ENCODE data around the gene GRB7. TPM values are rescaled to one million over a fixed set of nuclear protein-coding genes. Genes with fewer than 3 reads are reported as not detected.
A peak's percentile ranks its signal among the peaks of the same experiment; 100 is the strongest.

GRB7 gene
- total RNA-seq, 2 donors from 2014 or later = 22.4 to 40.9 TPM

DNA sequence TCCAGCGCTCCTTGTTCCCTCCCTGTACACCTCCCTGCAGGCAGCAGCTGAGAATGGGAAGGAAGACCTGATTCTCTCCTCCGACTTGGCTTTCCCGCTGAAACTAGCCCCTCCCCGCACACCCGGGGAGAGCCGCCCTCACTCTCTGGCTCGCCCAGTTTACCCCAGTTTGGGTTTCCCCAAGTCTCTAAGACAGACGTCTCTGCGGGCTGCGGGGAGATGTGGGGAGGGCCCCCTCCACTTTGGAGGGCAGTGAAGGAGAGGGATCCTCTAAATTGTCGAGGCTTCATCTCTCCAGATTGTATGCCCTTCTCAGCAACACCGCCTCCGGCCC, 797 bp downstream of the GRB7 start:
- no peaks in the 10 kb centered on the region for H3K27me3 ChIP-seq
- no peaks in the 10 kb centered on the region for H3K36me3 ChIP-seq
- H3K27ac ChIP-seq = peak overlapping the region; percentile 87
- H3K4me3 ChIP-seq = peak overlapping the region; percentile 40
- peak overlapping the region in 1 of 2 donors; percentile 98 for H3K9ac ChIP-seq (ENCODE audit: low read depth in 2 of 2, low read length in 2 of 2)
- H3K4me1 ChIP-seq = no peaks in the 10 kb centered on the region
- DNase-seq = peak; percentile 83
- H3K9me3 ChIP-seq = no peaks in the 10 kb centered on the region
- intact Hi-C loops (cut with DNase I) = loop anchor here (5.0 kb wide), 1 partner anchor 111 kb away; the partner anchor contains the start of gene PPP1R1B
- TF ChIP-seq, protein P1, sequence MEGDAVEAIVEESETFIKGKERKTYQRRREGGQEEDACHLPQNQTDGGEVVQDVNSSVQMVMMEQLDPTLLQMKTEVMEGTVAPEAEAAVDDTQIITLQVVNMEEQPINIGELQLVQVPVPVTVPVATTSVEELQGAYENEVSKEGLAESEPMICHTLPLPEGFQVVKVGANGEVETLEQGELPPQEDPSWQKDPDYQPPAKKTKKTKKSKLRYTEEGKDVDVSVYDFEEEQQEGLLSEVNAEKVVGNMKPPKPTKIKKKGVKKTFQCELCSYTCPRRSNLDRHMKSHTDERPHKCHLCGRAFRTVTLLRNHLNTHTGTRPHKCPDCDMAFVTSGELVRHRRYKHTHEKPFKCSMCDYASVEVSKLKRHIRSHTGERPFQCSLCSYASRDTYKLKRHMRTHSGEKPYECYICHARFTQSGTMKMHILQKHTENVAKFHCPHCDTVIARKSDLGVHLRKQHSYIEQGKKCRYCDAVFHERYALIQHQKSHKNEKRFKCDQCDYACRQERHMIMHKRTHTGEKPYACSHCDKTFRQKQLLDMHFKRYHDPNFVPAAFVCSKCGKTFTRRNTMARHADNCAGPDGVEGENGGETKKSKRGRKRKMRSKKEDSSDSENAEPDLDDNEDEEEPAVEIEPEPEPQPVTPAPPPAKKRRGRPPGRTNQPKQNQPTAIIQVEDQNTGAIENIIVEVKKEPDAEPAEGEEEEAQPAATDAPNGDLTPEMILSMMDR (IDR thresholded peaks at IDR 0.05) = no peak

DNA sequence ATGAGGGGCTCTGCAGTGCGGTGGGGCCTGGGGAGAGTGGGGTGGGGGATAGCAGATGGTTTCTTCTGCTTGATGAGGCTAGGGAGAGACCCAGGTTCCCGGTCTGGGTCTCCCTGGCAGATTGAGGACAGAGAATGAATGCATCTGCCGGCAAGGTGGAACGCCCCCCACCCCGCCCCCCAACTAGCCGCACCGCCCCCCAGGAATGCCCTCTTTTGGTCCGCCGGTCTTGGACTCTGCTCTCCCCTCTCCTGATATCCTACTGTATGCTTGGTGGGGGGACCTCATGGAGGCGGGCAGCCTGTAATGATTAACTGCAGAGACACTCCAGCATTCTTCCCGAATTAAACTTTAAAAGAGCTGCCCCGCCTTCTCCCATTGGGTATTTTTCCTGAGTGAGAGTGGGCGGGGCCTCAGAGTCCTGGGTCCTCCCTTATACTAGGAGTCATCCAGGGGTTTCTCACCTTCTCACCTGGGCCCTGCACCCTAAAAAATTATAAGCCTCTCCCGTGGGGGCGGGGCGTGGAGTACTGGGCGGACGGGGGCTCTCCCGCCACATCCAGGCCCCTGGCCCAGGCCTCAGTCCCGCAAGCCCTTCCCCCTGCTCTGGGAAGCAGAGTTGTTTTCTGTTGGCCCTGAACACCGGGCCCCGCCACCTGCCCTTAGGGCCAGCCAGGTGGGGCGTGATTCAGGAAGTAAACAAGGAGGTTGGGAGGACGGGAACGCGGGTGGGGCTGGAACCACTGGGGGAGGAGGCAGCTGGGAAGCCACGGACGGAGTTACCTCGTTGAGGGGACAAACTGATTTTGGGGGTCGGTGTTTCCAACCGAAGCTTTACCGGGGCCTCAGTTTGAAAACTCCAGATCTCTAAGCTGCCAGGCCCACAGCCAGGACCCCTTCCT, 1.5 kb downstream of the GRB7 start:
- Histone ChIP-seq H3K4me1 (no peaks in the 10 kb centered on the region), H3K36me3 (no peaks in the 10 kb centered on the region), H3K27ac (peak overlapping the region; percentile 87), H3K9me3 (no peaks in the 10 kb centered on the region), H3K4me3 (peak overlapping the region; percentile 40), H3K9ac (ENCODE audit: low read depth in 2 of 2, low read length in 2 of 2) (peak overlapping the region; percentile 38 to 98), H3K27me3 (no peaks in the 10 kb centered on the region)
- intact Hi-C loops (cut with DNase I) = loop anchor here (5.0 kb wide), 1 partner anchor 112 kb away; the partner anchor contains the start of gene PPP1R1B
- TF ChIP-seq, protein P1 (IDR thresholded peaks at IDR 0.05) = no peak
- DNase-seq = peak; percentile 93

DNA sequence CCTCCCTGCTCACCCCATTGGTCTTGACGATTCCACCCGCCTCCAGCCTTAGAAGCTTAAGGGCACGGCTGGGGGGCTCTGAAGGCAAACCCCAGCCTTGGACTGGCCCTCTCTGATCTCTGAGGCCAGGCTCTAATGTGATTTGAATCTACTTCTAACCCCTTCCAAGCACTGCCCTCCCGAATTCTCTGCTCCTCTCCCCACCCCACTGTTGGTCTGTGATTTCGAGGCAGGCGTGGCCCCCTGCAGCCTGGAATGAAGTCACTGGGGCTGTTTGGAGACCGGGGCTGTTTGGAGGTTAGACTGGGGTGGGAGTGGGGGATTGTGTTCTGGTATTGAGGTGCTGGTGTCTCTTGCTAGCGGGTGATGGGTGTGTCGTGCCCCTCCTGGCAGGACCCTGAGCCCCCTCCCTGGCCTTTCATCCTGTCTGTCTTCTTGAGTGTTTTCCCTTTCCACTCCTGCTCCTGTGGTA, 2.2 kb downstream of the GRB7 start:
- intact Hi-C loops (cut with DNase I) = loop anchor here (5.0 kb wide), 1 partner anchor 113 kb away; the partner anchor contains the start of gene PPP1R1B
- H3K27me3 ChIP-seq = no peaks in the 10 kb centered on the region
- TF ChIP-seq, protein P1 (IDR thresholded peaks at IDR 0.05) = no peak

DNA sequence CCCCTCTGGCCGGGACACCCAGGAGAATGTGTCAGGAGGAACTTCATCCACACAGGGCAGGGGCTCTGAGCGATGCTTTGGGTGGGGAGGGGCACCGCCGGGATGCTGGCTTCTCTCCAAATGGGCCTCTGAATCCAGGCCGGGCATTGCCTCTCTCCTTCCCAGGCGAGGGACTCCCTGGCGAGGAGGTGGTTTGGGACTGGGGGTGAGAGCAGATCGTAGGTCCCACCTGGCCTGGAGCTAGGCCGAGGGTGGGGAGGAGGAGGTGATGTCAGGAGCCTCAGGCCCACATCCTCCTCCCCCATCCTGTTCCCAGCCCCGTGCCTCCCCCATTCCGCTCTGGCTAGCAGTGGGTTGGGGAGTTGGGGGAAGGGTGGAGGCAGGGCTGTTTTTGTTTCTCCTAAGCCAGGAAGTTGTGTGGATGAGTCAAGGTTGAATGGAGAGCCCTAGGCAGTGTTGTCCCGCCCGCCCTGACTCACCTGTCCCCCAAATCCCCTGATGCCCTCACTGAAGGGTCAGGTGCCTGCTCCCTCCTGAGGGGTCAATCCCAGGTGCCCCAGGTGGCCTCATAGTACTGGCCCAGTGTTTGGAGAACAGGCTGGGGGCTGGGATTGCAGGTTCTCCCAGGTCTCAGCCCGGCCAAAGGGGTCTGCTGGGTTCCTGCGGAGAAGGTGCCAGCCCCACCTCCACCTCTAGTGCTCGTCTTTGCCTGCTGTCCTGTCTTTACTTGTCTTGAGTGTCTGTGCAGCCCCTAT, 2.8 kb downstream of the GRB7 start:
- Histone ChIP-seq H3K27me3 (no peaks in the 10 kb centered on the region), H3K4me1 (no peaks in the 10 kb centered on the region), H3K4me3 (peak overlapping the region; percentile 40), H3K27ac (peak overlapping the region; percentile 87), H3K36me3 (no peaks in the 10 kb centered on the region), H3K9me3 (no peaks in the 10 kb centered on the region), H3K9ac (ENCODE audit: low read depth in 2 of 2, low read length in 2 of 2) (peak overlapping the region; percentile 38 to 98)
- peak; percentile 57 for DNase-seq
- TF ChIP-seq, protein P1 (IDR thresholded peaks at IDR 0.05) = no peak
- intact Hi-C loops (cut with DNase I) = no loop called here

More for the DNA sequence above, 2.2 kb downstream of the GRB7 start:
- Histone ChIP-seq H3K4me3 (peak overlapping the region; percentile 40), H3K9me3 (no peaks in the 10 kb centered on the region), H3K27ac (peak overlapping the region; percentile 87), H3K4me1 (no peaks in the 10 kb centered on the region), H3K9ac (ENCODE audit: low read depth in 2 of 2, low read length in 2 of 2) (peak overlapping the region; percentile 38 to 98), H3K36me3 (no peaks in the 10 kb centered on the region)
- no peak for DNase-seq

DNA sequence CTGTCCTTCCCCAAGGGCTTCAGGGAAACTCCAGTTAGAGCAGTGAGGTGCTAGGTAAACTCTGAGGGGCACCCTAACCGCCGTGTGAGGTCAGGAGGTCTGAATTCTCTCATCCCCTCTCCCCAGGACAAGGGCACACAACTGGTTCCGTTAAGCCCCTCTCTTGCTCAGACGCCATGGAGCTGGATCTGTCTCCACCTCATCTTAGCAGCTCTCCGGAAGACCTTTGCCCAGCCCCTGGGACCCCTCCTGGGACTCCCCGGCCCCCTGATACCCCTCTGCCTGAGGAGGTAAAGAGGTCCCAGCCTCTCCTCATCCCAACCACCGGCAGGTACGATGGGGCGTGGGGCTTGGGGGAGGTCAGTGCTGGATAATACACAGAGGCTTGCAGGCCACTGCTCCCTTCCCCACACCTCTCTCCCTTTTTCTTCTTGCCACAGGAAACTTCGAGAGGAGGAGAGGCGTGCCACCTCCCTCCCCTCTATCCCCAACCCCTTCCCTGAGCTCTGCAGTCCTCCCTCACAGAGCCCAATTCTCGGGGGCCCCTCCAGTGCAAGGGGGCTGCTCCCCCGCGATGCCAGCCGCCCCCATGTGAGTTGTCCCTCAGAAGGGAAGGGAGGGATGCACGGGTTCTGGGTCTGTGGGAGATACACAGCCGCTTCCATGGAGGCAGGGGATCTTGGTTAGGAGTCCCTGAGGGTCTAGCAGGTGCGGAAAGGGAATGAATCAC, 4.6 kb downstream of the GRB7 start:
- TF ChIP-seq, protein P1 (IDR thresholded peaks at IDR 0.05) = no peak
- Histone ChIP-seq H3K9ac (ENCODE audit: low read depth in 2 of 2, low read length in 2 of 2) (no peak overlapping the region), H3K27me3 (no peaks in the 10 kb centered on the region), H3K4me3 (no peak overlapping the region), H3K4me1 (no peaks in the 10 kb centered on the region), H3K36me3 (peaks cover 4% of the 10 kb centered on the region), H3K9me3 (no peaks in the 10 kb centered on the region), H3K27ac (no peak overlapping the region)
- DNase-seq = no peak
- intact Hi-C loops (cut with DNase I) = no loop called here

Measured in colonic mucosa (tissue), 4 donors.